SK-N-SH (cell line): Measurements from ENCODE around the gene CELSR1.

Source experiments
- MAX ChIP-seq: IDR thresholded peaks from 2 replicates; pipeline ENCODE4 v1.4.0; 2012; ENCODE audit warnings: low read depth
- MXI1 ChIP-seq: IDR thresholded peaks from 2 replicates; pipeline ENCODE4 v1.6.1; 2012; ENCODE audit warnings: mild to moderate bottlenecking, low read depth, low read length, improper control_type of control experiment
- POLR2AphosphoS5 ChIP-seq: IDR thresholded peaks from 2 replicates; pipeline ENCODE4 v1.6.1; 2012; ENCODE audit warnings: low read depth, low read length
- RCOR1 ChIP-seq: fragments of 150-350 bp; IDR thresholded peaks from 2 replicates; pipeline ENCODE4 v1.6.1; 2017; ENCODE audit warnings: antibody characterized with exemption, low read length
- SMC3 ChIP-seq: IDR thresholded peaks from 2 replicates; pipeline ENCODE4 v1.6.1; 2012; ENCODE audit warnings: low read depth, low read length, improper control_type of control experiment
- TCF12 ChIP-seq: IDR thresholded peaks from 2 replicates; pipeline ENCODE4 v1.4.0; 2012
- TF ChIP-seq, protein P1 (sequence below): fragments of 200-600 bp; sonication (generic); IDR thresholded peaks from 2 replicates; pipeline ENCODE4 v1.6.1; 2017; ENCODE audit warnings: antibody characterized with exemption, mild to moderate bottlenecking, moderate library complexity
- TF ChIP-seq, protein P2 (sequence below): IDR thresholded peaks from 2 replicates; pipeline ENCODE4 v1.6.1; 2012; ENCODE audit warnings: mild to moderate bottlenecking, low read depth, low read length, moderate library complexity

GRCh38 chr22:46490538-46490937 lies 46.9 kb downstream of the CELSR1 start:
- TF ChIP-seq, protein P1, sequence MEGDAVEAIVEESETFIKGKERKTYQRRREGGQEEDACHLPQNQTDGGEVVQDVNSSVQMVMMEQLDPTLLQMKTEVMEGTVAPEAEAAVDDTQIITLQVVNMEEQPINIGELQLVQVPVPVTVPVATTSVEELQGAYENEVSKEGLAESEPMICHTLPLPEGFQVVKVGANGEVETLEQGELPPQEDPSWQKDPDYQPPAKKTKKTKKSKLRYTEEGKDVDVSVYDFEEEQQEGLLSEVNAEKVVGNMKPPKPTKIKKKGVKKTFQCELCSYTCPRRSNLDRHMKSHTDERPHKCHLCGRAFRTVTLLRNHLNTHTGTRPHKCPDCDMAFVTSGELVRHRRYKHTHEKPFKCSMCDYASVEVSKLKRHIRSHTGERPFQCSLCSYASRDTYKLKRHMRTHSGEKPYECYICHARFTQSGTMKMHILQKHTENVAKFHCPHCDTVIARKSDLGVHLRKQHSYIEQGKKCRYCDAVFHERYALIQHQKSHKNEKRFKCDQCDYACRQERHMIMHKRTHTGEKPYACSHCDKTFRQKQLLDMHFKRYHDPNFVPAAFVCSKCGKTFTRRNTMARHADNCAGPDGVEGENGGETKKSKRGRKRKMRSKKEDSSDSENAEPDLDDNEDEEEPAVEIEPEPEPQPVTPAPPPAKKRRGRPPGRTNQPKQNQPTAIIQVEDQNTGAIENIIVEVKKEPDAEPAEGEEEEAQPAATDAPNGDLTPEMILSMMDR: no peak
- TF ChIP-seq MXI1: no peak
- TF ChIP-seq RCOR1: no peak
- TF ChIP-seq POLR2AphosphoS5: no peak
- TF ChIP-seq SMC3: no peak
- no peak for TF ChIP-seq TCF12
- no peak for TF ChIP-seq MAX
- TF ChIP-seq, protein P2, sequence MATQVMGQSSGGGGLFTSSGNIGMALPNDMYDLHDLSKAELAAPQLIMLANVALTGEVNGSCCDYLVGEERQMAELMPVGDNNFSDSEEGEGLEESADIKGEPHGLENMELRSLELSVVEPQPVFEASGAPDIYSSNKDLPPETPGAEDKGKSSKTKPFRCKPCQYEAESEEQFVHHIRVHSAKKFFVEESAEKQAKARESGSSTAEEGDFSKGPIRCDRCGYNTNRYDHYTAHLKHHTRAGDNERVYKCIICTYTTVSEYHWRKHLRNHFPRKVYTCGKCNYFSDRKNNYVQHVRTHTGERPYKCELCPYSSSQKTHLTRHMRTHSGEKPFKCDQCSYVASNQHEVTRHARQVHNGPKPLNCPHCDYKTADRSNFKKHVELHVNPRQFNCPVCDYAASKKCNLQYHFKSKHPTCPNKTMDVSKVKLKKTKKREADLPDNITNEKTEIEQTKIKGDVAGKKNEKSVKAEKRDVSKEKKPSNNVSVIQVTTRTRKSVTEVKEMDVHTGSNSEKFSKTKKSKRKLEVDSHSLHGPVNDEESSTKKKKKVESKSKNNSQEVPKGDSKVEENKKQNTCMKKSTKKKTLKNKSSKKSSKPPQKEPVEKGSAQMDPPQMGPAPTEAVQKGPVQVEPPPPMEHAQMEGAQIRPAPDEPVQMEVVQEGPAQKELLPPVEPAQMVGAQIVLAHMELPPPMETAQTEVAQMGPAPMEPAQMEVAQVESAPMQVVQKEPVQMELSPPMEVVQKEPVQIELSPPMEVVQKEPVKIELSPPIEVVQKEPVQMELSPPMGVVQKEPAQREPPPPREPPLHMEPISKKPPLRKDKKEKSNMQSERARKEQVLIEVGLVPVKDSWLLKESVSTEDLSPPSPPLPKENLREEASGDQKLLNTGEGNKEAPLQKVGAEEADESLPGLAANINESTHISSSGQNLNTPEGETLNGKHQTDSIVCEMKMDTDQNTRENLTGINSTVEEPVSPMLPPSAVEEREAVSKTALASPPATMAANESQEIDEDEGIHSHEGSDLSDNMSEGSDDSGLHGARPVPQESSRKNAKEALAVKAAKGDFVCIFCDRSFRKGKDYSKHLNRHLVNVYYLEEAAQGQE: no peak
